ENCODE results near the gene HOXC13. TPM values are rescaled to one million over a fixed set of nuclear protein-coding genes. Genes with fewer than 3 reads are reported as not detected.

HOXC13 gene
- total and polyA plus RNA-seq, 2 experiments from 2014 or later, result 0.10 TPM; not detected in 1

GRCh38 chr12:53890081-53890480 is 48.5 kb upstream of the HOXC13 start:
- no peaks in the 10 kb centered on the region for H3K27me3 Mint-ChIP-seq (ENCODE audit: insufficient read depth, low read depth, poor library complexity)
- H3F3A ChIP-seq (replicated peaks; ENCODE audit: low read depth), result no peaks in the 10 kb centered on the region
- TF ChIP-seq ZNF114 (CRISPR knock-in tag; IDR thresholded peaks at IDR 0.05), result no peak
- TF ChIP-seq STAT1 (IDR thresholded peaks at IDR 0.05; ENCODE audit: unreplicated experiment), result no peak
- no peak for TF ChIP-seq CTCF (conservative IDR thresholded peaks at IDR 0.05; ENCODE audit: low read depth in 2 of 2)
- TF ChIP-seq ETS1 (IDR thresholded peaks at IDR 0.05), result no peak
- no peak for TF ChIP-seq NANOG (IDR thresholded peaks at IDR 0.05; ENCODE audit: borderline replicate concordance)
- no peak for TF ChIP-seq EZH2 (IDR thresholded peaks at IDR 0.05; ENCODE audit: low read depth, unreplicated experiment)
- TF ChIP-seq CREB1 (CRISPR knock-in tag; IDR thresholded peaks at IDR 0.05; ENCODE audit: low read depth), result no peak
- no peak for TF ChIP-seq ZNF331 (CRISPR knock-in tag; IDR thresholded peaks at IDR 0.05; ENCODE audit: low read depth)
- TF ChIP-seq, protein P1, sequence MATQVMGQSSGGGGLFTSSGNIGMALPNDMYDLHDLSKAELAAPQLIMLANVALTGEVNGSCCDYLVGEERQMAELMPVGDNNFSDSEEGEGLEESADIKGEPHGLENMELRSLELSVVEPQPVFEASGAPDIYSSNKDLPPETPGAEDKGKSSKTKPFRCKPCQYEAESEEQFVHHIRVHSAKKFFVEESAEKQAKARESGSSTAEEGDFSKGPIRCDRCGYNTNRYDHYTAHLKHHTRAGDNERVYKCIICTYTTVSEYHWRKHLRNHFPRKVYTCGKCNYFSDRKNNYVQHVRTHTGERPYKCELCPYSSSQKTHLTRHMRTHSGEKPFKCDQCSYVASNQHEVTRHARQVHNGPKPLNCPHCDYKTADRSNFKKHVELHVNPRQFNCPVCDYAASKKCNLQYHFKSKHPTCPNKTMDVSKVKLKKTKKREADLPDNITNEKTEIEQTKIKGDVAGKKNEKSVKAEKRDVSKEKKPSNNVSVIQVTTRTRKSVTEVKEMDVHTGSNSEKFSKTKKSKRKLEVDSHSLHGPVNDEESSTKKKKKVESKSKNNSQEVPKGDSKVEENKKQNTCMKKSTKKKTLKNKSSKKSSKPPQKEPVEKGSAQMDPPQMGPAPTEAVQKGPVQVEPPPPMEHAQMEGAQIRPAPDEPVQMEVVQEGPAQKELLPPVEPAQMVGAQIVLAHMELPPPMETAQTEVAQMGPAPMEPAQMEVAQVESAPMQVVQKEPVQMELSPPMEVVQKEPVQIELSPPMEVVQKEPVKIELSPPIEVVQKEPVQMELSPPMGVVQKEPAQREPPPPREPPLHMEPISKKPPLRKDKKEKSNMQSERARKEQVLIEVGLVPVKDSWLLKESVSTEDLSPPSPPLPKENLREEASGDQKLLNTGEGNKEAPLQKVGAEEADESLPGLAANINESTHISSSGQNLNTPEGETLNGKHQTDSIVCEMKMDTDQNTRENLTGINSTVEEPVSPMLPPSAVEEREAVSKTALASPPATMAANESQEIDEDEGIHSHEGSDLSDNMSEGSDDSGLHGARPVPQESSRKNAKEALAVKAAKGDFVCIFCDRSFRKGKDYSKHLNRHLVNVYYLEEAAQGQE (IDR thresholded peaks at IDR 0.05; ENCODE audit: unreplicated experiment), result no peak
- no peak for TF ChIP-seq EZH2phosphoT487 (IDR thresholded peaks at IDR 0.05; ENCODE audit: unreplicated experiment)
- TF ChIP-seq ZNF462 (CRISPR knock-in tag; IDR thresholded peaks at IDR 0.05), result no peak
- no peak for TF ChIP-seq JUNB (IDR thresholded peaks at IDR 0.05; ENCODE audit: unreplicated experiment)
- TF ChIP-seq POLR2AphosphoS5 (IDR thresholded peaks at IDR 0.05; ENCODE audit: low read depth), result no peak
- ATAC-seq (no peak), DNase-seq (ENCODE audit: low spot score) (no peak)
- H3K27ac Mint-ChIP-seq, result no peak overlapping the region
- no peaks in the 10 kb centered on the region for H3K9me2 ChIP-seq (ENCODE audit: insufficient read depth)
- H3K36me3 ChIP-seq (ENCODE audit: insufficient read depth), result no peaks in the 10 kb centered on the region
- H3K27me3 ChIP-seq (ENCODE audit: insufficient read depth), result no peaks in the 10 kb centered on the region
- no peaks in the 10 kb centered on the region for H3K36me3 Mint-ChIP-seq (ENCODE audit: low read depth)
- H3K79me2 ChIP-seq (replicated peaks; ENCODE audit: insufficient read depth), result no peaks in the 10 kb centered on the region
- no peaks in the 10 kb centered on the region; the same call in 2 of the 3 replicates for H3K9me3 Mint-ChIP-seq
- H3K27ac ChIP-seq (ENCODE audit: low read depth), result no peak overlapping the region
- no peaks in the 10 kb centered on the region for H4K20me1 ChIP-seq (replicated peaks; ENCODE audit: insufficient read depth)
- H2AFZ ChIP-seq, result no peak overlapping the region
- H3K4me3 Mint-ChIP-seq, result no peak overlapping the region
- no peak overlapping the region for H3K4me2 ChIP-seq
- no peak overlapping the region for H3K4me3 ChIP-seq
- H3K4me1 ChIP-seq (ENCODE audit: insufficient read depth), result no peaks in the 10 kb centered on the region
- H3K4me1 Mint-ChIP-seq, result 0 out of 3 replicates have a peak, but pooled peaks cover 3% of the 10 kb centered on the region

Measured in GM23338 (cell line).